Cardiac fibroblast (primary cell): ENCODE results near the gene BIRC2.
A peak's percentile ranks its signal among the peaks of the same experiment; 100 is the strongest.

Experiments
- DNase-seq, 2 donors: peaks; one replicate each; pipeline versions ENCODE4 v3.0.0 to v3.0.0-alpha.2; 2010; ENCODE audit warnings: low read depth in 2 of 2
- H3K4me3 ChIP-seq, 2 donors: replicated peaks in 1 of 2; 1 replicate in 1 of 2; 2 replicates in 1 of 2; pipeline ENCODE4 v1.5.1; 2011; ENCODE audit warnings: low read depth in 2 of 2, low read length in 2 of 2, mild to moderate bottlenecking in 2 of 2, moderate library complexity in 1 of 2
- CTCF ChIP-seq: IDR thresholded peaks from one replicate; pipeline ENCODE4 v1.5.1; 2011; ENCODE audit warnings: low read depth, mild to moderate bottlenecking, low read length, inconsistent platforms

The BIRC2 gene

GRCh38 chr11:102320679-102321078, 26.3 kb upstream of the BIRC2 start:
- no peak for TF ChIP-seq CTCF
- no peak overlapping the region for H3K4me3 ChIP-seq
- DNase-seq = no peak

GRCh38 chr11:102322560-102322959, 24.5 kb upstream of the BIRC2 start:
- no peak for DNase-seq
- TF ChIP-seq CTCF = no peak
- no peak overlapping the region for H3K4me3 ChIP-seq

GRCh38 chr11:102323542-102324251, 23.3 kb upstream of the BIRC2 start:
- H3K4me3 ChIP-seq = no peak overlapping the region
- no peak for TF ChIP-seq CTCF
- peak; percentile 33 to 87 for DNase-seq

GRCh38 chr11:102325088-102325487, 21.9 kb upstream of the BIRC2 start:
- no peak for TF ChIP-seq CTCF

GRCh38 chr11:102328748-102329147, 18.3 kb upstream of the BIRC2 start:
- DNase-seq = no peak
- no peak for TF ChIP-seq CTCF
- no peak overlapping the region for H3K4me3 ChIP-seq

More at GRCh38 chr11:102325088-102325487, 21.9 kb upstream of the BIRC2 start:
- no peak for DNase-seq
- H3K4me3 ChIP-seq = no peak overlapping the region

GRCh38 chr11:102330231-102330630, 16.8 kb upstream of the BIRC2 start:
- DNase-seq = peak in 1 of 2 donors; percentile 17
- H3K4me3 ChIP-seq = no peak overlapping the region
- no peak for TF ChIP-seq CTCF

GRCh38 chr11:102331341-102331740, 15.7 kb upstream of the BIRC2 start:
- DNase-seq = peak in 1 of 2 donors; percentile 19
- no peak for TF ChIP-seq CTCF

More at GRCh38 chr11:102331341-102331740, 15.7 kb upstream of the BIRC2 start:
- no peak overlapping the region for H3K4me3 ChIP-seq
